Activated T-helper 1 cell treated with anti-CD3 and anti-CD28 coated beads, Interleukin-2, amount 50 U/mL, for 16 hours (primary cell): ENCODE measurements around the gene BTBD9.
"Not testable (repeated sequence)": the region's sequence is repeated elsewhere in the genome, so short reads cannot be mapped to it uniquely, and the experiment has no call there.

ENCODE experiments used
- DNase-seq, 2 donors: peaks; one replicate each; pipeline ENCODE4 v3.0.0-alpha.2; 2020; ENCODE audit warnings: low read depth in 1 of 2, low spot score in 1 of 2

BTBD9 gene

GRCh38 chr6:38133932-38134703 is 505.6 kb downstream of the BTBD9 start:
- no peak for DNase-seq

GRCh38 chr6:38131527-38131965 is 508.2 kb downstream of the BTBD9 start:
- DNase-seq: no peak

GRCh38 chr6:38127284-38127683 is 512.4 kb downstream of the BTBD9 start:
- no peak for DNase-seq

DNA sequence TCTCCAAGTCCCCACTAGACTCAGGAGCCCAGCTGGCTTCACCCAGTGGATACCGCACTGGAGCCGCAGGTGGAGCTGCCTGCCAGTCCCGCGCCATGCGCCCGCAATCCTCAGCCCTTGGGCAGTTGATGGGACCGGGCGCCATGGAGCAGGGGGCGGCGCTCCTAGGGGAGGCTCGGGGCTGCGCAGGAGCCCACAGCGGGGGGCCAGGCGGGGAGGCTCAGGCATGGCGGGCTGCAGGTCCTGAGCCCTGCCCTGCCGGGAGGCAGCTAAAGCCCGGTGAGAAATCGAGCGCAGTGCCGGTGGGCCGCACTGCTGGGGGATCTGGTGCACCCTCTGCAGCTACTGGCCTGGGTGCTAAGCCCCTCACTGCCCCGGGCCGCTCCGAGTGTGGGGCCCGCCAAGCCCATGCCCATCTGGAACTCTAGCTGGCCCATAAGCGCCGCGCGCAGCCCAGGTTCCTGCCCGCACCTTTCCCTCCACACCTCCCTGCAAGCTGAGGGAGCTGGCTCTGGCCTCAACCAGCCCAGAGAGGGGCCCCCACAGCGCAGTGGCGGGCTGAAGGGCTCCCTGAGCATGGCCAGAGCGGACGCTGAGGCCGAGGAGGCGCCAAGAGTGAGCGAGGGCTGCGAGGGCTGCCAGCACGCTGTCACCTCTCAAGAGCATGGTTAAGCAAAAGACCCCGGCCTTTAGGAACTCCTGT is 515.4 kb downstream of the BTBD9 start:
- not testable (repeated sequence) for DNase-seq

DNA sequence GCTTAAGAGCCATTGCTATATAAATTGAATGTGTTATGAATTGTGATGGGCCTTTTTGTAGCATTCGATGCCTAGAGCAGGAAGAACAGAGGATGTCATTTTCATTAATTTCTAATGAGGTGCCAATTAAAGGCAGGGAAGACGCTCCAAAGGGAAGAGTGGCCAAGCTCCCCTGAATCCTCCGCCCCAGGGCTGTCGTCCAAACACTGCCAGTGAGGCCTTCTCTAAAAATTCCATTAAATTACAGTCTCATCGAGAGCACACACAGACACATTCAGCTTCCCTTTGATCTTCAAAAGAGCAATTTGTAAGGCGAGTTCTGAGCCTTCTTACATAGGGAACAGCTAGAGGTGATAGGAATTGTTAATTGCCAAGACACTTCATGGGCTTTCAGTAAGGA is 520.2 kb downstream of the BTBD9 start:
- DNase-seq: no peak

- no peak for DNase-seq
Observed at GRCh38 chr6:38118791-38119365, 520.9 kb downstream of the BTBD9 start.
